Nephron (organoid): Measurements from ENCODE around the gene AFG1L.
"Not testable (repeated sequence)": the region's sequence is repeated elsewhere in the genome, so short reads cannot be mapped to it uniquely, and the experiment has no call there.

Experiments
- H3K27ac Mint-ChIP-seq, 3 experiments: 2 replicates each; pipeline ENCODE4 v1.8.0; 2020; ENCODE audit warnings: mixed read lengths in 3 of 3, mild to moderate bottlenecking in 2 of 3, moderate library complexity in 1 of 3
- H3K27me3 Mint-ChIP-seq: 2 replicates; pipeline ENCODE4 v1.8.0; 2021; ENCODE audit warnings: low read depth, mild to moderate bottlenecking, moderate library complexity, mixed read lengths
- H3K36me3 Mint-ChIP-seq: 2 replicates; pipeline ENCODE4 v1.8.0; 2020; ENCODE audit warnings: low read depth, mixed read lengths
- H3K4me1 Mint-ChIP-seq: 2 replicates; pipeline ENCODE4 v1.8.0; 2020; ENCODE audit warnings: mixed read lengths
- H3K4me3 Mint-ChIP-seq, 3 experiments: 2 replicates each; pipeline ENCODE4 v1.8.0; 2020; ENCODE audit warnings: mild to moderate bottlenecking in 3 of 3, mixed read lengths in 3 of 3, moderate library complexity in 2 of 3
- H3K9me3 Mint-ChIP-seq: 2 replicates; pipeline ENCODE4 v1.8.0; 2020; ENCODE audit warnings: mixed read lengths
- CTCF ChIP-seq, 3 experiments: fragments of 200-600 bp; sonication (generic); IDR thresholded peaks; one replicate each; pipeline ENCODE4 v1.5.0; 2021; ENCODE audit warnings: antibody characterized with exemption in 3 of 3; ENCODE audit not compliant: unreplicated experiment in 3 of 3

AFG1L gene

GRCh38 chr6:108294727-108295625 lies at the start of gene AFG1L:
TSS of gene AFG1L (plus strand) at chr6:108295054. CDS start at chr6:108295080, 26 bp downstream.
- no peak for TF ChIP-seq CTCF (IDR thresholded peaks at IDR 0.05; ENCODE audit: unreplicated experiment in 3 of 3)
- peaks cover 6% of the 10 kb centered on the region for H3K4me1 Mint-ChIP-seq
- no peaks in the 10 kb centered on the region for H3K27me3 Mint-ChIP-seq
- peak within 1 kb of the TSS; percentile 95 to 99 (median 98) for H3K4me3 Mint-ChIP-seq
- no peaks in the 10 kb centered on the region for H3K36me3 Mint-ChIP-seq
- H3K9me3 Mint-ChIP-seq: no peaks in the 10 kb centered on the region
- peak within 1 kb of the TSS; percentile 96 to 99 (median 97) for H3K27ac Mint-ChIP-seq

GRCh38 chr6:108245095-108245494 lies 49.8 kb upstream of the AFG1L start:
- not testable (repeated sequence) for H3K27ac Mint-ChIP-seq, H3K4me3 Mint-ChIP-seq, H3K4me1 Mint-ChIP-seq, H3K27me3 Mint-ChIP-seq
- Mint-ChIP-seq H3K36me3 (peaks cover 61% of the 10 kb centered on the region), H3K9me3 (peaks cover 12% of the 10 kb centered on the region)

DNA sequence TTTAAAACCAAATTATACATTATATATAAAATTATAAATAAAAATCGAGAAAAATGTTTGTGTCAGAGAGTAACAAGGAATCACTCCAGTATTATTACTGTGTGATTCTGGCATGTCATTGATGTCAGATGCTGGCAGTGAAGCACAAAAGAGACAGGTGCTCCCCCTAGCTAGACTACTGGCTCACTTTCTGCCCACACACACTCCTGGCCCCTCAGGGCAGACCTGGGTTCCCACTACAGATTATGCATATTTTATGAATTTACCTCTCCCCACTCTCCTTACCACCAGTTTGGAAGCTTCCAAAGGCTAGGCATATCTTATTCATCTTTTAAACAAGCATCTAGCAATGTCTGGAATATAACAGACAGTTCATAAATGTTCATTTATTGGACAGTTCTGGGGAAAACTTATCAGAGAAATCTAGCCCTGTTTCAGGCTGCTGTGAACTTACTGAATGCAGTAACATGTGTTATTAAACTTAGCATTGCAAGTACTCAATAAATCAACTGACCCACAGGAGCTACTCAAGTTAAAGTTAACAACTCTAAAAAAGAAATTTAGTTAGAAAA lies 46.8 kb upstream of the AFG1L start:
- Mint-ChIP-seq H3K4me1 (peaks cover 10% of the 10 kb centered on the region), H3K9me3 (peaks cover 4% of the 10 kb centered on the region), H3K27me3 (no peaks in the 10 kb centered on the region), H3K27ac (no peak overlapping the region), H3K4me3 (no peak overlapping the region), H3K36me3 (peaks cover 39% of the 10 kb centered on the region)
- no peak for TF ChIP-seq CTCF (IDR thresholded peaks at IDR 0.05; ENCODE audit: unreplicated experiment in 3 of 3)

GRCh38 chr6:108250240-108250866 lies 44.5 kb upstream of the AFG1L start:
- peak in 1 of 3 experiments; percentile 9 for TF ChIP-seq CTCF (IDR thresholded peaks at IDR 0.05; ENCODE audit: unreplicated experiment in 3 of 3)
- Mint-ChIP-seq H3K36me3 (peaks cover 36% of the 10 kb centered on the region), H3K4me1 (peaks cover 16% of the 10 kb centered on the region)

DNA sequence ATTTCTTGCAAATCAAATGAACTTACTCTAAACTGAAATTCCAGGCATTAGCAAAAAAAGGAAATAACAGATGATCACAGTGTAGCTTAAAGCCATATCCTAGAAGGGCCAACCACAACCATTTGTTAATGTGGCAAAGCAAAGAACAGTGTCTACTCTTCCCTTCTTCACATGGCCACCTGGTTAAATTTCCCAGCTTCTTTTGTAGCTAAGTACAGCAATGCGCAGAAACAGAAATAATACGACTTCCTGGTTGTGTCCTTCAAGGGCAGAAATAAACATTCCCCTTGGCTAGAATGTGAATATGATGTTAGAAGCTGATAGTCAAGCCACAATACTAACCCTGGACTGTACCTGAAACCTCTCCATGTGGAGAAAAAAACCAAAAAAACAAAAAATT lies 43.6 kb upstream of the AFG1L start:
- Mint-ChIP-seq H3K9me3 (no peaks in the 10 kb centered on the region), H3K4me1 (peaks cover 16% of the 10 kb centered on the region), H3K27ac (no peak overlapping the region), H3K27me3 (no peaks in the 10 kb centered on the region), H3K36me3 (peaks cover 29% of the 10 kb centered on the region), H3K4me3 (no peak overlapping the region)
- TF ChIP-seq CTCF (IDR thresholded peaks at IDR 0.05; ENCODE audit: unreplicated experiment in 3 of 3): no peak

More at GRCh38 chr6:108250240-108250866, 44.5 kb upstream of the AFG1L start:
- Mint-ChIP-seq H3K27ac (no peak overlapping the region), H3K9me3 (peaks cover 4% of the 10 kb centered on the region), H3K4me3 (no peak overlapping the region), H3K27me3 (no peaks in the 10 kb centered on the region)

DNA sequence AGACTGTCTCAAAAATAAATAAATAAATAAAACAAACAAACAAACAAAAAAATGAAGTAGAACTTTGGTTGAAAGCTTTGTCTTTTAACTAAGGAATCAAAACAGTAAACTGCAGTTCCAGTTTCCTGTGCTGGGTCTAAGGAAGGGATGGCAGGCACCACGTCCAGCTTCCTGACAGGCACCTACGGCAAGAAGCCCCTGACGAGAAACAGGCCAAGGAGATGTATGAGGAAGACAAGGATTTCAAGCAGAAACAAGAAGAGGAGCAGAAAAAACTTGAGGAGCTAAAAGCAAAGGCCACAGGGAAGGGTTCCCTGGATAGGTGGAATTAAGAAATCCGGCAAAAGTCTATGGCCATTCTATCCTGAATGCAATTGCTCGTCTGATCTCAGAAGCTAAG lies 42.8 kb upstream of the AFG1L start:
- Mint-ChIP-seq H3K27ac (no peak overlapping the region), H3K4me3 (no peak overlapping the region), H3K4me1 (peaks cover 22% of the 10 kb centered on the region), H3K36me3 (peaks cover 29% of the 10 kb centered on the region), H3K27me3 (no peaks in the 10 kb centered on the region), H3K9me3 (no peaks in the 10 kb centered on the region)
- no peak for TF ChIP-seq CTCF (IDR thresholded peaks at IDR 0.05; ENCODE audit: unreplicated experiment in 3 of 3)
